ENCODE measurements around the gene ZDHHC22. TPM values are rescaled to one million over a fixed set of nuclear protein-coding genes. Genes with fewer than 3 reads are reported as not detected.

The ZDHHC22 gene
- total RNA-seq, 1 donor from 2014 or later: not detected

GRCh38 chr14:77103951-77104350, 37.6 kb downstream of the ZDHHC22 start:
- Mint-ChIP-seq H3K4me1 (ENCODE audit: low read depth) (peaks cover 7% of the 10 kb centered on the region), H3K9me3 (no peaks in the 10 kb centered on the region), H3K4me3 (ENCODE audit: low read depth) (no peak overlapping the region), H3K27ac (no peak overlapping the region), H3K36me3 (ENCODE audit: low read depth) (peaks cover 14% of the 10 kb centered on the region), H3K27me3 (ENCODE audit: low read depth) (no peaks in the 10 kb centered on the region)
- DNase-seq (ENCODE audit: low spot score): no peak
- intact Hi-C loops (cut with micrococcal nuclease): no loop called here

DNA sequence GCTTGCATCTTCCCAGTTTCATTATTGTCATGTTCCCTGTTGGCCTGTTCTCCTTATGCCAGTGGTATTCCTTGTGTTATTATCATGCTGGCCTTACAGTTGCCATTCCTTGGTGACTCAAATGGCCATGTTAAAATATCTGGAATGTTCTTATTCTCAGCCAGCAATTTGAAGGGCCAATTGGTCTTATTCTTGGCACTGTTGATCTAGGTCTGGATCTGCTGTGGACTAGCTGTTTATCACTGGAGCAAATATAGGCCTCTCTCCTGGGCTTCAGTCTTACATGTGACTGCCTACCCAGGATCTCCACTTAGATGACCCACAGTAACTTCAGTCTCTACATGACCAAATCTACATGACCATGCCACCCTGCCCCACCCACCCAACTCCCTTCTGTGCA, 38.1 kb downstream of the ZDHHC22 start:
- peaks cover 10% of the 10 kb centered on the region for H3K4me1 Mint-ChIP-seq (ENCODE audit: low read depth)
- peaks cover 10% of the 10 kb centered on the region for H3K36me3 Mint-ChIP-seq (ENCODE audit: low read depth)
- intact Hi-C loops (cut with micrococcal nuclease): no loop called here
- no peak overlapping the region for H3K4me3 Mint-ChIP-seq (ENCODE audit: low read depth)
- no peaks in the 10 kb centered on the region for H3K9me3 Mint-ChIP-seq
- H3K27ac Mint-ChIP-seq: no peak overlapping the region
- H3K27me3 Mint-ChIP-seq (ENCODE audit: low read depth): no peaks in the 10 kb centered on the region
- no peak for DNase-seq (ENCODE audit: low spot score)

- H3K4me3 Mint-ChIP-seq (ENCODE audit: low read depth): no peak overlapping the region
- intact Hi-C loops (cut with micrococcal nuclease): no loop called here
- no peak for DNase-seq (ENCODE audit: low spot score)
- H3K36me3 Mint-ChIP-seq (ENCODE audit: low read depth): peaks cover 3% of the 10 kb centered on the region
- H3K4me1 Mint-ChIP-seq (ENCODE audit: low read depth): peaks cover 13% of the 10 kb centered on the region
- no peaks in the 10 kb centered on the region for H3K9me3 Mint-ChIP-seq
- H3K27me3 Mint-ChIP-seq (ENCODE audit: low read depth): no peaks in the 10 kb centered on the region
- H3K27ac Mint-ChIP-seq: no peak overlapping the region
These were observed 39.4 kb downstream of the ZDHHC22 start for GRCh38 chr14:77102154-77102553.

GRCh38 chr14:77100961-77101360, 40.6 kb downstream of the ZDHHC22 start:
- Mint-ChIP-seq H3K4me3 (ENCODE audit: low read depth) (no peak overlapping the region), H3K9me3 (no peaks in the 10 kb centered on the region), H3K27me3 (ENCODE audit: low read depth) (no peaks in the 10 kb centered on the region), H3K4me1 (ENCODE audit: low read depth) (peaks cover 17% of the 10 kb centered on the region), H3K36me3 (ENCODE audit: low read depth) (no peaks in the 10 kb centered on the region), H3K27ac (no peak overlapping the region)
- intact Hi-C loops (cut with micrococcal nuclease): no loop called here
- DNase-seq (ENCODE audit: low spot score): no peak

DNA sequence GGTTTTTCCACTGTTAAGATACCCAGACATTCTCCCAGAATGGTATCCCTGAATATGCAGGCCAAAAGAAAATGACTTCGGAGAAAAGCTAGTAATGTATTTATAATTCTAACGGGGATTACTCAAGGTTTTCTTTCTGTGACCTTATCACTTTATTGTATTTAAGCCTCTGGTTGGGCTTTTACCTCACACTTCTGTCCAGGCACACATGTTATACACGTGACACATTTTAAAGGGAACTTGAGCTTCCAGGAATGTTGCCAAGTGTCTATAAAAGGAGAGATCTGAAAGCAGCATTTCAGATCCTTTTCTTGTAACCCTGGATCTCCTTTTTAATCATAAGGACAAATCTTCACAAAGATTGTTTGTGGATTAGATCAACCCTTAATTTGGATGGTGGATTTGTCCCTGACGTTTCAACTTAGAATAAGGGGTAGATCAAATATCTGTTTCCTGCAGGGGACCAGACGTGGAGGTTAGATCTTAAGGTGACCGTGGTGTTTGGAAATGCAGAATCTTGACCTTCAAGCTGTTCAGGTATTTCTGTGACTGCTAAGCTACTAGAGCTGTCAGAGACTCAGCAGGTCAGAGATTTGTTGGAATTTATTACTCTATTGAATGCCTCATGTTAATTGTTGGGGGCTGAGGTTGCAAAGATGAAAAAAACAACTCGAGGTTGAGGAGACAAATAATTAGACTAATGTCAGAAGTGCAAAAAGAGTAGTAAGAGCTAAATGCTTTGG, 42.0 kb downstream of the ZDHHC22 start:
- no peaks in the 10 kb centered on the region for H3K27me3 Mint-ChIP-seq (ENCODE audit: low read depth)
- H3K36me3 Mint-ChIP-seq (ENCODE audit: low read depth): no peaks in the 10 kb centered on the region
- H3K27ac Mint-ChIP-seq: no peak overlapping the region
- DNase-seq (ENCODE audit: low spot score): no peak
- peak overlapping the region; percentile 91 for H3K4me3 Mint-ChIP-seq (ENCODE audit: low read depth)
- H3K9me3 Mint-ChIP-seq: no peaks in the 10 kb centered on the region
- H3K4me1 Mint-ChIP-seq (ENCODE audit: low read depth): peaks cover 23% of the 10 kb centered on the region
- intact Hi-C loops (cut with micrococcal nuclease): loop anchor here (2.0 to 10.0 kb wide), 4 partner anchors 57 to 947 kb away; partner anchors contain the start of gene GPATCH2L

GRCh38 chr14:77098529-77099353, 42.9 kb downstream of the ZDHHC22 start:
- DNase-seq (ENCODE audit: low spot score): peak; percentile 20
- Mint-ChIP-seq H3K4me1 (ENCODE audit: low read depth) (peaks cover 24% of the 10 kb centered on the region), H3K27ac (peak overlapping the region; percentile 97)

GRCh38 chr14:77097700-77098528, 43.7 kb downstream of the ZDHHC22 start, which contains the start of gene CIPC:
Gene CIPC (plus strand): TSS chr14:77098258. CDS start chr14:77105709, 7,451 bp downstream.
- DNase-seq (ENCODE audit: low spot score): peak; percentile 100
- Mint-ChIP-seq H3K27me3 (ENCODE audit: low read depth) (no peaks in the 10 kb centered on the region), H3K4me3 (ENCODE audit: low read depth) (peak within 1 kb of the TSS; percentile 91), H3K9me3 (no peaks in the 10 kb centered on the region), H3K27ac (peak within 1 kb of the TSS; percentile 97), H3K4me1 (ENCODE audit: low read depth) (peaks cover 24% of the 10 kb centered on the region), H3K36me3 (ENCODE audit: low read depth) (no peaks in the 10 kb centered on the region)
- intact Hi-C loops (cut with micrococcal nuclease): loop anchor here (1.0 to 10.0 kb wide), 7 partner anchors 27 to 946 kb away; partner anchors contain the start of genes GPATCH2L, GSTZ1 and VIPAS39

More at GRCh38 chr14:77098529-77099353, 42.9 kb downstream of the ZDHHC22 start:
- H3K9me3 Mint-ChIP-seq: no peaks in the 10 kb centered on the region
- intact Hi-C loops (cut with micrococcal nuclease): loop anchor here (1.0 to 10.0 kb wide), 6 partner anchors 56 to 946 kb away; partner anchors contain the start of genes GPATCH2L, GSTZ1 and VIPAS39
- H3K27me3 Mint-ChIP-seq (ENCODE audit: low read depth): no peaks in the 10 kb centered on the region
- peak overlapping the region; percentile 91 for H3K4me3 Mint-ChIP-seq (ENCODE audit: low read depth)
- H3K36me3 Mint-ChIP-seq (ENCODE audit: low read depth): no peaks in the 10 kb centered on the region

DNA sequence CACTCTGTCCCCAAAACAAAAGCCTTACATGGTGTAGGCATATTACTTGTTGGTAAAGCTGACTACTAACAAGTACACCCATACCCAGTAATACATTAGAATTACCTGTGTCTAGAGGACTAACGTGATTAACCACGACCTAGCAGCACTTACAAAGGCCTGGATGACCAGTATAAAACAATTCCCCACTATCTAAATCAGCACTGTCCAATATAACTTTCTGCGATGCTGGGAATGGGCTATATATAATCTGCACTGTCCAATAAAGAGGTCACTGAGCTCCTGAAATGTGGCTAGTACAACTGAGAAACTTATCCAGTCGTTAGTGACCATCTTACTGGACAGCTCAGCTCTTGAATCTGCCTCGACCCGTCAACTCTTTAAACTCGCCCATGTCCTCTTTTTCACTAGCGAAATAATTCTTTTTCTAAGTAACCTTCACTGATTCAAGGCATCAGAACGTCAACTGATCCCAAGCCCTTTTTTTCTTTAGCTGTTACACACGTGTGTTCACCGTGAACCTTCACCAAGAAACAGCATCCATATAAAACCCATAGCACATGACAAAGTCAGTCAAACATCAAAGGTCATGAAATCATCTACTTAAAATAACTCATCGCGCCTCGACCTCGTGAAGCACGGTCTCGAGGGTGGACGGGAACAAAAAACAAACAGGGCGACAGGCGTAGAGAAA, 44.4 kb downstream of the ZDHHC22 start:
- Mint-ChIP-seq H3K4me1 (ENCODE audit: low read depth) (peaks cover 24% of the 10 kb centered on the region), H3K27me3 (ENCODE audit: low read depth) (no peaks in the 10 kb centered on the region), H3K9me3 (no peaks in the 10 kb centered on the region), H3K4me3 (ENCODE audit: low read depth) (peak overlapping the region; percentile 91), H3K27ac (peak overlapping the region; percentile 97), H3K36me3 (ENCODE audit: low read depth) (no peaks in the 10 kb centered on the region)
- DNase-seq (ENCODE audit: low spot score): no peak
- intact Hi-C loops (cut with micrococcal nuclease): loop anchor here (1.0 to 10.0 kb wide), 4 partner anchors 28 to 945 kb away; partner anchors contain the start of gene GPATCH2L

- peak overlapping the region; percentile 34 for H3K4me3 Mint-ChIP-seq (ENCODE audit: low read depth)
- H3K27ac Mint-ChIP-seq: no peak overlapping the region
- peaks cover 18% of the 10 kb centered on the region for H3K9me3 Mint-ChIP-seq
- no peaks in the 10 kb centered on the region for H3K27me3 Mint-ChIP-seq (ENCODE audit: low read depth)
- peaks cover 24% of the 10 kb centered on the region for H3K4me1 Mint-ChIP-seq (ENCODE audit: low read depth)
- DNase-seq (ENCODE audit: low spot score): peak; percentile 63
- intact Hi-C loops (cut with micrococcal nuclease): loop anchor here (1.0 to 10.0 kb wide), 4 partner anchors 52 to 942 kb away; partner anchors contain the start of gene GPATCH2L
- no peaks in the 10 kb centered on the region for H3K36me3 Mint-ChIP-seq (ENCODE audit: low read depth)
These were observed 46.8 kb downstream of the ZDHHC22 start for GRCh38 chr14:77094672-77095284.

DNA sequence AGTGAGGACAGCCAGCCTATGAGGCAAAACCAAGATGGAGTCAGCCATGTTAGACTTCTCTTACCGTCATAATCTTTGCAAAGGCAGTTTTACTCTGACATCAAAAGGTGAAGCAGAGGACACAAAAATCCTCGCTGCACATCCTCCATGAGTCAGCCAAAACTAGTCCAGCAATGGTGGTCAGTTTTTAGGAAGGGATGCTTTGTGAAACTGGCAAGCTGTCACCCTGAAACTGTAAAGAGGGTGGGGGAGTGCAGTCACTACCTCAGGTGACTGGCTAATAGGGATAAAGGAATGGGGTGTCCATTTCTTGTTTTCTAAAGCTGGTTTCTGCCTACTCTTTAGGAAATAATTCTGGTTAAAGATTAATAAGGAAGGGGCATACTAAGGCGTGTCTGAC, 48.9 kb downstream of the ZDHHC22 start:
- H3K27me3 Mint-ChIP-seq (ENCODE audit: low read depth): no peaks in the 10 kb centered on the region
- no peak overlapping the region for H3K4me3 Mint-ChIP-seq (ENCODE audit: low read depth)
- intact Hi-C loops (cut with micrococcal nuclease): loop anchor here (10.0 kb wide), 1 partner anchor 638 kb away; no protein-coding TSS in a partner anchor
- peaks cover 20% of the 10 kb centered on the region for H3K9me3 Mint-ChIP-seq
- H3K27ac Mint-ChIP-seq: no peak overlapping the region
- H3K36me3 Mint-ChIP-seq (ENCODE audit: low read depth): no peaks in the 10 kb centered on the region
- H3K4me1 Mint-ChIP-seq (ENCODE audit: low read depth): peaks cover 16% of the 10 kb centered on the region
- no peak for DNase-seq (ENCODE audit: low spot score)

DNA sequence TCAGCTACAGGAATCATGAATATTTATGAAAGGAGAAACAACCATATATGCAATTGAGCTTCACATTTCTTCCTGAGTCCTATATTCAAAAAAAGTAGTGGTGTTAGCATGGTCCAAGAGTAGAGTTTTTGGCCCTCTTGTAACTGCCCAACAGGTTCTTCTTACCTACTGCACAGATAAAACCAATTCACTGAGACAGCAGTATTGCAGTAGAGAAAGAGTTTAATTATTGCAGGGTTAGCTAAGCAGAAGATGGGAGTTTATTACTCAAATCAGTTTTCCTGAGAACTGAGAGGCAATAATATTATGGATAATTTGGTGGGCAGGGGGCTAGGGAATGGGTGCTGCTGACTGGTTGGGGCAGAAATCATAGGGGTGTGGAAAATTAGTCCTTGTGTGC, 50.1 kb downstream of the ZDHHC22 start:
- Mint-ChIP-seq H3K4me1 (ENCODE audit: low read depth) (peaks cover 10% of the 10 kb centered on the region), H3K4me3 (ENCODE audit: low read depth) (no peak overlapping the region), H3K9me3 (peaks cover 20% of the 10 kb centered on the region), H3K36me3 (ENCODE audit: low read depth) (no peaks in the 10 kb centered on the region), H3K27me3 (ENCODE audit: low read depth) (no peaks in the 10 kb centered on the region), H3K27ac (no peak overlapping the region)
- DNase-seq (ENCODE audit: low spot score): no peak
- intact Hi-C loops (cut with micrococcal nuclease): loop anchor here (10.0 kb wide), 1 partner anchor 637 kb away; no protein-coding TSS in a partner anchor
